GM21737 (cell line): ENCODE data around the gene ASAH2.
"Not testable (repeated sequence)": the region's sequence is repeated elsewhere in the genome, so short reads cannot be mapped to it uniquely, and the experiment has no call there.

Experiments
- ATAC-seq: cut with Tn5 transposase; IDR thresholded peaks from one replicate; pipeline ENCODE4 v1.9.1; 2021; ENCODE audit warnings: mild to moderate bottlenecking, moderate library complexity; ENCODE audit not compliant: unreplicated experiment

Gene ASAH2

DNA sequence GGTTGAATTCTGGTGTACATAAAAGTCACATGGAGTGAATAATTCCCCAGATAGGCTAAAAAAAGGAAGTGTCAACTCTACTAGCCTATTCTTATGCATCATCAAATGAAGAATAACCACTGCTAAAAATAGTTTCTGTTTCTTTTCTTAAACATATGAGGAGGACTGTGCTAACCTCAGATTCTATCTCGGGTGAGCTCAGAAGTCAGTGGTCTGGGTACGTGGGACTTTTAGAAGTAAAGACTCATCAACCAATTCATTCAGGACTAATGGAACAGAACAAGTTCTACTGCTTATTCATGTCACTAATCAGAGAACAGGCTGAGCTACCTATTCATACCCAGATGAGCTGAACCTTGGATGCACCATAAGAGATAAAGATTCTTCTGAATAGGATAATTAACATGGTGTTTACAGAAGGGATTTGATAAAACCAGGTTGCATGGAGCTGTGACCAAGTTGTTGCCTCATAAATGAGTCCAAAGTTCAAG is 9.5 kb upstream of the ASAH2 start:
- ATAC-seq, result peak; percentile 98

DNA sequence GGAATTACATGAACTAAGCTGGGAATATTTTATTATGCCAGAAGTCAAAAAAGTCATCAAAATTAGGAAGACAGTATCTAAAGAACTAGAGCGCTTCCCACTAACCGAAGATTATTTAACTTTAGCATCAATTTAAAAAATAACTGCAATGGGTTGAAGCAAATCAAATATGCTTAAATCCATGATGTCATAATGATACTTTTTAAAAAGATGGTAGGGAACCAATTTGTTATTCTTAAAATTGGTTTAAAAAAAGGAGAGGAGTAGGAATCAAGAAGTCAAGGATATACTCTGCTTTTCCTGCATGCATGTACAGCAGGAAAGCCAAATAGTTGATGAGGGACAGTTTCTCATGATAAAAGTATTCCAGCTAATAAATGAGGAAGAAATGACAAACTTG is 3.2 kb upstream of the ASAH2 start:
- ATAC-seq, result no peak

DNA sequence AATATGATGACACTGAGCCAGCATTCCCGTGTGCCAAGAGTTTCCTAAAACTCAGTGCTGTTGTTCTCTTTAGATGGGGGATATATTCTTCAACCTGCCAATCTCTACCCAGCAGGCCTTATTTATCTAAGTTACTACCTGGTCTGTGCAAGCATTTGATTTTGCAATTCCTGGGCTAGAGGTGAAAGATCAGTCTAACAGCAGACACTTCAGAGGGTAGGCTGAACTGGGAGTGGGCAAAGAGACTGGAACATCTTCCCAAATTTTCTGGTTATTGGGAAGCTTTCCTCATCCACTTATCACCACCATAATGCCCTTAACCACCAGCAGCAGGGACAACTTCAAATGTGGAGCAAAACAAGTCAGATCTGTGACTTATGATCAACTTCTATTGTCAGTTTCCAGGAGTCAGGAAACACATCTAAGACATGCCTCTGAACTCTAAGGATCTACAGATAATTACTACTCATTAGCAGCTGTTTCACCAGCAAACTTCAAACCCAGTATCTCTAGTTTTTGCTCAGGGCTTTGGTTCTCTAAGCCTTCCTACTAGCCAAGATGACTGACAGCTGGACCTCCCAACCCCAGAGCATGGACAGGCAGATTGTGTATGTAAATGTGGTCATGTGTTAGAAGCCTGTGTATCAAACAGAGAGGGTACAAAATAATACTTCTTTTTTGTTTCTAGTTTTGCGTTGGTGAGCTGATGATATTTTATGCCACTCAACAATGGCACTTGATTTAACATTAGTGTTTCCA is 1.0 kb downstream of the ASAH2 start:
- ATAC-seq, result no peak

DNA sequence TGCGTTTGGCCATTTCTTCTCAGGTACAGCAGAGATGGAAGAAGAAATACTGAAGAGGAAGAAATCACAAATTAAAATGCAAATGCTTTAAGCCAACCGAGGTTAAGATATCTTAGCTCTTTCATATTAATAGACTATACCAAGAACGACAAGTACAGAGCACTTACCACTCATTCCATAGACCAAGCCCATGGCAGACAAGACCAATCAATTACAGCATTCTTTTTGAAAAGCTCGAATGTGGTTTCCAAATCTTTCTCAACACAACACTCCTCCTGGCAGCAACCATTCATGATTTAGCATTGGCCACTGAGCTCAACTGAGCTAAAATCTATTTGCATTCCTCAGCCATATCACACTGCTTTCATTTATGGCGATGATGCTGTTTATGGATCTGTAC is 2.7 kb downstream of the ASAH2 start:
- ATAC-seq, result no peak

DNA sequence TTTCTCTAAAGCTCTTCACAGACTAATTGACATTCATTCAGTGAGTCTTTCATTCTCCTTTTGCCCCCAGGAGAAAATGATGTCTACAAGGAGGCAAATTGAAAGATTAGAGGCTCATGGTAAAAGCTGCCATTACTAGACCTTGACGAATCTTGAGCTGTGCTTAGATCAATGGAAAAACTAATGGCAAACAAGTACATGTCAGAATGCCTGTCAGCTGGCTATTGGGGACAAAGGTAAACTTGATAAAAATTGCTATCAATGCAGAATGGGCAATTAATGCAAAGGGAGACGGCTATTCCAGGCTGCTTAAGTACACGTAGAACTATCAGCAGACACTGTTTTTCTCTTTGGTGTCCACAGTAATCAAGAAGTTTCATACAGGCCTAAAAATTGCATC is 3.3 kb downstream of the ASAH2 start:
- ATAC-seq, result no peak

DNA sequence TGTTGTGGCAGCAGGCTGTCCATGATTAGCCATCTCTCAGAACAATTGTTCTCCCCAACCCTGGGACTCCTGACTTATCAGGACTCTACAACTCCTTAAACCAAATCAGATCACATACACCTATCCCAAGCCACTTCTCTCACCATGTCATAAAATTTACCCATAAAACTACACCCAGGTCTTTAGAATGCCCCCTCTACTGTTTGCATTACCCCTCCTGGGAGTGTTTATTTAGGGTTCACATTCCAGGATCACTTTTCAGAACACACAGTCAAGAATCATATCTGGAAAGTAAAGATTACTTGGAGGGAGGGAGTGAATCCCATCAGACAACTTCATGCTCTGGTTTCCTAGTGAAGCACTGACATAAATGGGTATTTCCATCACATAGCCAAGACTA is 7.1 kb downstream of the ASAH2 start:
- ATAC-seq, result no peak

DNA sequence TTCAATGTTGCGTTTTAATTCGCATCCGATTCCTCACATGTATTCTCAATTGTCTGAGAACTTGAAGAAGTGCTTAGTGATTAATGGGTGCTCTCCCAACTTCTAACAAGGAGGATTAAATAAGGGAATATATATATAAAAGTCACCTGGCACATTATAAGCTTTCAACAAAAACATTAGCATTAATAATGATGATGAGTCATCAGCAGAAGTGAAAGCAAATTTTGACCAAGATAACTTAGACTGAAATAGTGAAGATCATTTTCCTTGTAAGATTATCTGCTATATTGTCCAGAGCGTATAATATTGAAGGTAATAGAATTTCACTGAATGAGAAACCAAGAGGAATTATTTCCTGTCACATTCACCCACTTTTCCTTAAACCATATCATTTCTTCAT is 8.5 kb downstream of the ASAH2 start:
- no peak for ATAC-seq

DNA sequence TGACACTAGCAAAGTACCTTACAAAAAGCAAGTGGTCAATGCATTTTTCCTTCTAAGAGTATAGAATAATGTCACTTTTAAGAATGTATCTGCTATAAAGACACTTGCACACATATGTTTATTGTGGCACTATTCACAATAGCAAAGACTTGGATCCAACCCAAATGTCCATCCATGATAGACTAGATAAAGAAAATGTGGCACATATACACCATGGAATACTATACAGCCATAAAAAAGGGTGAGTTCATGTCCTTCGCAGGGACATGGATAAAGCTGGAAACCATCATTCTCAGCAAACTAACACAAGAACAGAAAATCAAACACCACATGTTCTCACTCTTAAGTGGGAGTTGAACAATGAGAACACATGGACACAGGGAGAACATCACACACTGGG is 9.8 kb downstream of the ASAH2 start:
- ATAC-seq, result not testable (repeated sequence)

DNA sequence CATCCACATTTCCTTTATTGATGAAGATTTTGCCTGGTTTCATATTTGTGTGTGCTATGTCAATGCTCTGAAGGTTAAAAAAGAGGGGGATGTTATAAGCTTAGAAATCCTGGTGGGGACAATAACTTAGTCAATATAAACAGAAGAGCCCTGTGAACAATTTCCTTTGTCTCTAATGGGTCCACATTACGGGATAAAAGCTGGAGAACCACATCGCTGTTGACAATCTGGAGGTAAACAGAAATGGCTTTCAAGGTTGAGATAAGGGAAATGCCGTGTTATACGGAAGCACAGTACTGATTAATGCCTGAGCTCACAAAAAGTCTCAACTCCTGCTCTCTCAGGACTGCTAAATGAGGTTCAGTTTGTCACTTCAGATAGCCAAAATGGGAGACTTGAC is 16.8 kb downstream of the ASAH2 start:
- ATAC-seq, result no peak

DNA sequence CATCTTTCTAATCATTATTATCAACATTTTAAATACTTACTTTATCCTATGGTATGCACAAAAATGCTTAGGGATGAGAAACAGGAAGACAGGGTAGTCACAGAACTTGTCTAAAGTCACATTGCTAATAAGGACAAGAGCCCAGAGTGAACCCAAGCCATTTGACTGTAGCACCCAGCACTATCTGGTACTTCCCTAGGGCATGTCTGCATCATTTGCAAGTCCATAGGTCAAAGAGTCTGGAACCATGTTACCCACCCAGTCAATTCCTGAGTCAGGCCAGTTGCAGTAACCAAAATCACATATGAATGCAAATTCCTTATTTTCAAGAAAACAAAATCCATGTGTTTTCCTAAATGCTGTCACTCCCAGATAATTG is 19.1 kb downstream of the ASAH2 start:
- ATAC-seq, result no peak

DNA sequence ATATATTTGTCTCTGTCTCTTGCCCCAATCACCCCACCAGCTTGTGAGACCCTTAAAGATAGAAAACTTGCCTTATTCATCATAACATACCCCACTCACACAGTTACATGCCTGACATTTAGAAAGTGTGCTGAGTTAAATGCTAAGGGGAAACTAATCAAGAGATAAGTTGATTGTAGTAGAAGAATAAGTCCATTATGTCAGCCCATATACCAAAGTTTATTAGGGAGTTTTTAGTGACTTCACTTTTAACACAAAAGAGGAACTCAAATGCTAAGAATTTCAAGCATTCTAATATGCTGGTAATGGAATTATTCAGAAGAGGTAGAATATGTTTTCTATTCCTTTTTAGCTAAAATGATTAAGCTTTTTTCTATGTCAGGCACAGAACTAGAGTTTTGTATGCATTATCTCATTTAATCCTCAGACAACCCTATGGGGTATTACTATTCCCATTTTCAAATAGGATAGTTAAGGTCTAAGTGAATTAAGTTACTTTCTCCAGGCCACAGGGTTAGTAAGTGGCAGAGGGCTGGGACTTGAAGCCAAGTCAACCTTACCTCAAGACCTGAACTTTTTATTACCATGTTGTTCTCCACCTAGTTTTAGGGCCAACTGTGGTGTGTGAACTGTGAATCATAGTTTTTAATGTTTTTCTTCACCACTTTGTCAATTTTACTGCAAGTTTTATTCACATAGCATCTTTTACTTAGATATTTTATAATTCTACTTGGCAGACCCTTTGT is 19.6 kb downstream of the ASAH2 start:
- ATAC-seq, result no peak

DNA sequence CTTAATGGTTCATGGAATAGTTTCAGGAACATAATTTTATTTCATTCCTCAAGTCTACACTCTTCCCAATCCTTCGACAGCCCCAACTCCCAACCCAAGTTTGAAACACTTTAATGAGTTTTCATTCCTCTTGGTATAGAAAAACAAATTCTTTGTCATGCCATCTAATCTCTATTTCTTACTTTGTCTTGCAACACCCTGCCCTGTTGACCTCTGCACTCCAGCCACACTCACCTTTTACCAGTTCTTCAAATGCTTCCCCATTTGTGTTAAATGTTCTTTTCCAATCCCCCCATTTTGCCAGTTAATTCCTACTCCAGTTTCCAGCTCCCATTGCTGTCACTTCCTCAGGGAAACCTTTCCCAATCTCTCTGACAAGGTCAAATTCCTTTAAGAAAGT is 21.9 kb downstream of the ASAH2 start:
- no peak for ATAC-seq

DNA sequence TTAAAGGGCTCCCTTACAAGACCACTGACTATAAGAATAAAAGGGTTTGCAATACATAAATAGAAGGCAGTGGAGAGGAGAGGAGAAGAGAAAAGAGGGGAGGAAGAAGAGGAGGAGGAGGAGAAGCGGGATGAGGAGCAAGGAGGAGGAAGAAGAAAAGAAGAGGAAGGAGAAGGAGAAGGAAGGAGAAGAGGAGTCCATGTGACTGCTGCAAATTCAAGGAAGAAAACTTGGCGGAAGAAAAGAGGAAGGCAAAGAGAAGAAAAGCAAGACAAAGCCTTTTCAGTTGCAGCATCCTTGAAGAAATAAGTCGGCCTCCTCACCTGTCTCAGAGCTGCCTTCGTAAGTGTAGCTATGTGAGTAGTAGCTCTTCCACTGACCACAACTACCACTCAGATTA is 22.6 kb downstream of the ASAH2 start:
- ATAC-seq, result no peak

DNA sequence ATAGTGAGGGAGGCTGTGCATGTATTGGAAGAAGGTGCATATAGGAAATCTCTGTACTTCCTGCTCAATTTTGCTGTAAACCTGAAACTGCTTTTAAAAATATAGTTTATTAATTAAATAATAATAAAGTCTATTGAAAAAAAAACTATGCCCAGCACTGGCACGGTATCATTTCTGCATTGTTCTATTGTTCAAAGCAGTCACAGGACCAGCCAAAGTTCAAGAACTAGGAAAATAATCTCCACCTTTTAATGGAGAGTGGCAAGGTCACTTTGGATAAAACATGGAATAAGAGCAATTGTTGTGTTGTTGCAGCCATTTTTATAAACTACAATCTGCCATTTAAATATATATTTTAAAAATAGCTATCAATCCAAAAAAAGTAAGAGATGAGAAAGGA is 24.7 kb downstream of the ASAH2 start:
- no peak for ATAC-seq

DNA sequence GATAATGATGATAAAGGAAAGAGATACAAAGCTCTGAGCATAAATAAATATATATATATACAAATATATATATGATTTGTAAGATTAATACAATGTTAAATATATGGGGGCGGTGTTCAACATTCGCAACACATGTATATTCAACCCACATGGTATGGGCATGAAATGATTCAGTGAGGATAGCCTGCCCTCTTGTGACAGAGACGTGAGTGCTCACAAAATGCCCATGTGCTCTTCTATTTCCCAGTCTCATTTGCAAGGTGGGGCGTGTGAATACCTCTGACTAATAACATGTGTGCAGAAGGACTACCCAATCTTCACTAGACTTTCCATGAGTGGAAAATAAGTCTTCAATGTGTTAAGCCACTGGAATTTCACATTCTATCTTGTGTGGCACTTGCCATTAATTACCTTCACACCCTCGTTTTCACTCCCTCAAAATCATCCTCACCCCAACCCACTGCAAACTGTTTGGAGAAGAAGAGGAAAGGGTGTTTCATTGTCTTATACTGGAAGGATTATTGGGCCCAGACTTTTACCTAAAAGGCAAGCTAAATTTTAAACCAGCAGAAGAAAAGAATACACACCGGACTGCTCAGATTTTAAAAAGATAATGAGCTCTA is 26.9 kb downstream of the ASAH2 start:
- peak; percentile 92 for ATAC-seq

DNA sequence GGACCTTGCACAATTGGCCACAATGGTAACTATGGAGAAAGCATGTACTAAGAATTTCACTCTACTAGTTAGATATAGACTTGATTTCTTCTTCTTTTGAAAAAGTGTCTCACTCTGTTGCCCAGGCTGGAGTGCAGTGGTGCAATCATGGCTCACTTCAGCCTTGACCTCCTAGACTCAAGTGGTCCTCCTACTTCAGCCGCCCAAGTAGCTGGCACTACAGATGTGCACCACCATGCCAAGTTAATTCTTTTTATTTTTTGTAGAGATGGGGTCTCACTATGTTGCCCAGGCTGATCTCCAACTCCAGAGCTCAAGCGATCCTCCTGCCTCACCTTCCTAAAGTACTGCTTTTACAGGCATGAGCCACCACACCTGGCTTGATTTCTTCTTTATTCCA is 29.1 kb downstream of the ASAH2 start:
- no peak for ATAC-seq

DNA sequence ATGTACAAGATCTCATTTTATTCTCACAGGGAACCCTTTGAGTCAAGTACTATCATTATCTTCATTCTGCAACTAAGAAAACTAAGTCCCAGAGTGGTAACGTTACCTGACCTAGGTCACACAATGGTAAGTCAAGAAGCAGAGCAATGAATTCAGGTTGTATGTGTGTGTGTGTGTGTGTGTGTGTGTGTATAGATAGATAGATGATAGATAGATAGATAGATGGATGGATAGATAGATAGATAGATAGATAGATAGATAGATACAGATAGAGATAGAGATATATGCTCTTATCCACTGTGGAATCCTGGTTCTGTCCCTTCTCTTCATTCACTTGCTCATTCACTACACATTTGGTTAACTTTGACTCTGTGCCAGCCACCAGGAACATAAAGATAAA is 29.8 kb downstream of the ASAH2 start:
- no peak for ATAC-seq

DNA sequence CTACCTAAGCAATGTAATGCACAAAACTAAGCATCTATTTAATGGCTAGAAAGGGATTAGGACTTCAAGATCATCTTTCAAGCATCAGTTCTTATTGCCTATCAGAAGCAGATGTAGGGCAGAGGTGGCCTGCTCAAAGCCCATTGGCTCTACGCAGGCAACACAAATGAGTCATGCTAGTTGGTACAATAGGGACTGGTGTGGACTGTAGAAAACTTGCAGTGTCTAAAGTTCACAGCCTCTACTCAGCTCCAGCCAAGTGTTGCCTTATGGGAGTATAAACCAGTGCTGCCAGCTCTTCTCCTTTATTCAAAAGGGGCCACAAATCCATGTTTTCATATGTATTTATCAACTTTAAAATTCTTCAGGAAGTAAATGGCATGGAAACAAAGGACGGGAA is 31.7 kb downstream of the ASAH2 start:
- no peak for ATAC-seq

DNA sequence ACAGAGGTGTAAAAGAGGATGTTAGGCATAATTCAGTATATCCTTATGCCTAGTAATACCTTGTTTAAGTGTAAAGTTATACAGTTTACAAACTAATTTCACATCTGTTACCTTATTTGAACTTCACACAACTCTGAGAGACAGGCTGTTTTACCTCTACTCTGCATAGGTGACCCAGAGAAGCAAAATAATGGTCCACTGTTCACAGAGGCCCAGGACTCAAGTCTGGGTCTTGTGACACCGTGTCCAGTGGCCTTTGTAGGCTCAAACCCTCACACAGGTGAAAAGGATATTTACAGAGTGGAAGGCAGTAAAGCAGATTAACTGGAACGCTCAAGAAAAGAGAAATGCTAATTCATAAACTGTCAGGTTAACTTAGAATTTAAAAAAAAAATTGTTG is 32.1 kb downstream of the ASAH2 start:
- no peak for ATAC-seq

DNA sequence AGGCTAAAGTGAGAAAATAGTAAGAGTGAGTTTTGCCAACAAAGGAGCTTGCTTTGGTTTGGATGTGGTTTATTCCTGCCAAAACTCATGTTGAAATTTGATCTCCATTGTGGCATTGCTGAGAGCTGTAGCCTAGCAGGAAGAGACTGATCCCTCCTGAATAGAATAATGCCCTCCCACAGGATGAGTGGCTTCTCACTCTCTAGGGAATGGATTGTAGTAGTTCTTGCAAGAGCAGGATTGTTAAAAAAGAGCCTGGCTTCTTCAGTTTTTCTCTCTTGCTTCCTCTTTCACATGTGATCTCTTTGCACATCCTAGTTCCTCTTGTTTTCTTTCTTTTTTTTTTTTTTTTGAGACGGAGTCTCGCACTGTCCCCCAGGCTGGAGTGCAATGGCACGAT is 34.4 kb downstream of the ASAH2 start:
- no peak for ATAC-seq

DNA sequence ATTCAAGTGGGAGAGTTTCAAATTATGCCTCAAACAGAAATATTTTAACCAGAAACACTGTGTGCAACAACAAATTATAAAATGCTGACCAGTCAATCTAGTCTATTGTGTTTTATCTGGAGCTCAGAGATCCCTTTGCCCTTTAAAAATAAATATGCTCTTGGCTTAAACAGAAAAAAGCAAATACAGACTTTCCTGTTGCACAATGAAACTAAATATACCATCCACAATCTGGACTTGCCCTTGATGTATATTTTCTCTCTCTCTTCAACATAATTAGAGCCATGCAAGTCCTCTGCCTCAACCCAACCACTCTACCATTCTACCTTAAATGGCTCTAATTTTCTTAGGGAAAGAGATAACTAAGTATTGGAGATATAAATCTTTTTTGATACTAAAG is 34.9 kb downstream of the ASAH2 start:
- ATAC-seq, result no peak

DNA sequence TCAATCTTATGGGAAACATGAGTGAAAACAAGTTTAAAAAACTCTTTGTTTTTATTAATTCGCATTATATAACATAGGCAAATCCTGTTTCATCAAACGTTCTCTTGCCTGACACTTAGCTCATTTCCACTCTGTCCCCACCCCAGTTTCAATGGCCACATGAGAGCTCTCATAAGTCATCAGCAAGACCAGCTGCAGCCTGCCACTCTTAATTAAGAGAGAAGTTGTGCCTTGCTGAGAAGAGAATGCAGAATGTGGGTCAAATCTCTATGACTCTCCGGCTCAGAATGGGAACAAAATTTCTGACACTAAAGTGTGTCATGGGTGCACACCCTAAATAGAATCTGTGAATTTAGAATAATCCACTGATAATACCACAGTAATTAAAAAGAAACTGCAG is 39.6 kb downstream of the ASAH2 start:
- ATAC-seq, result no peak
